DMS114 treated with DMSO at 0.1 percent for 48 hours (cell line): ENCODE data around the gene RMND1.
"Not testable (repeated sequence)": the region's sequence is repeated elsewhere in the genome, so short reads cannot be mapped to it uniquely, and the experiment has no call there.

ENCODE experiments used
- DNase-seq: peaks from one replicate; lab custom pipeline; 2025; ENCODE audit not compliant: unreplicated experiment; lab: John Stamatoyannopoulos, UW

The RMND1 gene

DNA sequence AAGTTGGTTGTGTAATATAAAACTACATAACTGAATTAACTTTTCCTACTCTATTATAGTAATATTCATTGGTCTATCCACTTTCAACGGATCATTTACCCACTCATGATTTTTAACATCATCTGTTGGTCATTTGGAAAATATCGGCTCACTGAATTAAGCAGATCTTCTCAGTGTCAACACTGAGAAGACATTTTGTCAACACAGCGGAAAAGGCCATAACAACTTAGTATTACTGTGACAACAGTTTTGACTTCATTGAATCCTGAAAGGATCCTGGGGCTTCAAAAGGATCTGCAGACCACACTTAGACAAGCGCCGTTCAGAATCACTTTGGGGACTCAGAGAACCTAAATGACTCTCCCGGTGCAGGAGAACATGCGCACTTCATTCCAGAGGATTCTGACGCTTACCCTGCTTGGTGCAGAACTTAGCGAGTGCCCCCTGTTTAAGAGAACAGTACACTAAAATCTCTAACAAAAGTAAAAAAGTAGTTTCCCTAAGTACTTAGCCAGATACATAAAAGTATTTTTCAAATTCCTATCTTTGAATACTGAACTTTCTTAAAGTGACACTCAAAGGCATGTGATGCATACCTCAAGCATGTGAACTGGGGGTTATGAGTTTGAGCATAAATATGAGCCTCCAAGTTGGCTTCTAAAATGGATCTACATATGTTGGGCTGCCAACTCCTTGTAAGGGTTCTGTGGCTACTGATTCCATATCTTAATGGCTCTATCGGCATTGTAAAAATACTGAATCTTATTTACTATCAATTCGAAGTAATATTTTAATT, 64.6 kb downstream of the RMND1 start:
- DNase-seq, result no peak

DNA sequence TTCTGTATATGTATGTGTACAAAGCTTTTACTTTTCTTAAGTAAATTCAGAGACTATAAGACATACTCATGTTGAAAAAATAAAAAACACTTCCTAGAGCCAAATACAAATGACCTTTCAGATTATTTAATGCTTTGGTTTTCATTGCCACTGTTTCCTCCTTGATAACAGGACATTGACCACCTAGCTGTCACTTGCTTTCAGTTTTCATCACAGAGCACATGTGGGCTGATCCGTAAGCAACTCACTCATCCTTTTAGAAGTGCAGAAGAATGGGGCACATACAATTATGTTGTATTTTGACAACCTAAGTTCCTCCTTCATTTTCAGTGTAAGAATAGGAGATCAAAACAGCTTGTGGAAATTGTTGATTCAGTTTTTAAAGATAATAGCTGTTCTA, 66.7 kb downstream of the RMND1 start:
- DNase-seq, result no peak

DNA sequence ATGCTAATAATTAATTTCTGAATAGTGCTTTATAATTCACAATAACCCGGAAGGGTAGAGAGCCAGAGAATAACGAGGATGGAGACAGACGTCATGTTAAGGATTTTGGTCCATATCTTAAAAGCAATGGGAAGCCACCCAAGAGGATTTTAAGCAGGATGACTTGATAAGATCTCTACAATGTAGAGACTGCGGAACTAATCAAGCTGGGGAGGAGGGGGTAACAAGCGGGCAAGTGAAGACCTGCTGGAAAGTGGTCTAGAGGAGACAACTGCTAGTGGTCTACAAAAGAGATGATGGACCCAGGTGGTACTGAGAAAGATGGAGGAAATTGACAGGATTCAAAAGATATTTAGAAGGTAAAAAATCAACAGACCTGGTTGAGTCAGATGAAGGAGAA, 67.8 kb downstream of the RMND1 start:
- DNase-seq, result no peak

DNA sequence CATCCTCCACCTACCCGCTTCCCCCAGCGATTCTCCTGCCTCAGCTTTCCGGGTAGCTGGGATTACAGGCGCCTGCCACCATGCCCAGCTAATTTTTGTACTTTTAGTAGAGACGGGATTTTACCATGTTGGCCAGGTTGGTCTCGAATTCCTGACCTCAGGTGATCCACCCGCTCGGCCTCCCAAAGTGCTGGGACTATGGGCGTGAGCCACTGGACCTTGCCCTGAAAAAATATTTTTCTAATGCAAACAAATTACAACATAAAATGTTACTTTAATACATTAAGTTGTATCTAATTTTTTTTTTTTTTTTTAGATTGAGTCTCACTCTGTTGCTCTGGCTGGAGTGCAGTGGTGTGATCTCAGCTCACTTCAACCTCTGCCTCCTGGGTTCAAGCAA, 69.3 kb downstream of the RMND1 start:
- DNase-seq, result not testable (repeated sequence)

DNA sequence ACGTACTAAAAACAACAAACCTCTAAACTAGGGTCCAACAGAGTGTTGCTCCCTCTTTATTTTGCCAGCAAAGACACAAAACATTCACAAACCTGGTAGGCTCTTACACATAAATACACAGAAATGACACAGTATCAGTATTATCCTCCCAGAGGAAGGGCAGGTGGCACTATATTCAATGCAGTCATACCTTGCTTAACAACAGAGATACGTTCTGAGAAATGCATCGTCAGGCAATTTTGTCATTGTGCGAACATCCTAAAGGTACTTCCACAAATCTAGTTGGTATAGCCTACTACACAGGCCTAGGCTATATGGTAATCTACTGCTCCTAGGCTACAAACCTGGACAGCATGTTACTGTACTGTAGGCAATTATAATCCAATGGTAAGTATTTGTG, 70.2 kb downstream of the RMND1 start:
- DNase-seq, result no peak

DNA sequence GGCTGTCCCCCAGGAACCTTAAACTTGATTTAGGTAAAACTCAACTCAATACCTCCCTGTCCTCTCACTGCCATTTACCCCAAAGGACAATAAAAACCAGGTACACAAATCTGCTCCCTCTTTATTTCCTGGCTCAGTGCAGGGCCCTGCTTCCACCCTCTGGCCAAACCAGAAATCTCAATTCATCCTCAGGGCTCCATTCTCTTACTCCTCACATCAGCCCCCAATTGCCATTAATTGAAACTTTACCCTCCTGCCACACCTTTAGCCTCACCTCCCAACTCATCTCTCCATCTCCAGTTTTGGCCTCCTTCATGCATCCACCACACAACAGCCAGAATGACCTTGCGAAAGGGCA, 71.1 kb downstream of the RMND1 start:
- no peak for DNase-seq

DNA sequence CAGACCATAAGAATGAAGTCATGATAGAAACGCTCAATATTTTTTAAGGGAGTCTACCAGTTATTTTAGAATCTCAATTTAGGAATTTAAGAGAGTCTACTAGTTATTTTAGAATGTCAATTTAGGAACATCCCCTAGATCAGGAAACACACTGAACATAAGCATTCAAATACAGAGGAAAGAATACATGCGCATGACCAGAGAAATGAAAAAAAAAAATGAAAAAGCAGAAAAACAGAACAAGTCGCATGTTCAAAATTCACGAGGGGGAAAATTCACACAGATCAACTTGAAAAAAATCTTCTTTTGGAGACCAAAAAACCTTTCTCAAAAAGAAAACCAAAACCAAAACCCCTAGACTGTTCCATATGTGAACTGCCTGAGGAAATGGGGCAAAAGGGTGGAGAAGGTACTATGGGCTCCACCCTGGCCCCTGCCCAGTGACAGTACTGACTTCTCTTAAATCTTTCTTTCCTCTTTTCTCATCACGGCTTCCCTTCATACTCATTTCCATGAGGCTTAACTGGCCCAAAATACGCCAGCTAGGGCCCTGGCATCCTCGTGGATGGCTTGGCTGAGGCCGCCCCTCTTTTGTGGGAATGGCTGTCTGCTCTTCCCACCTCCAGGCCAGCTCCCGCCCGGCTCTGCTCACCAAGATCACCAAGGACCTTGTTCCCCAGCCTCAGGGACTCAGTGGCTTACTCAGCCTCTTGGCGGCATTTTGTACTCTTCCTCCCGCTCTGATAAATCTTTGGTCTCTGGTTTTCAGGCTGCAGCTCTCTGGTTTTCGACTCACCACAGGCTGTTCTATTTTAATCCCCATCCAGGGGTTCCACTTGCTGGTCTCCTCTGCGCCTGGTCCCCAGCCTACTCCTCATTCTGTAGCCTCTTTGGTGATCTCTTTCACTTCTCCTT, 71.7 kb downstream of the RMND1 start:
- DNase-seq, result no peak

DNA sequence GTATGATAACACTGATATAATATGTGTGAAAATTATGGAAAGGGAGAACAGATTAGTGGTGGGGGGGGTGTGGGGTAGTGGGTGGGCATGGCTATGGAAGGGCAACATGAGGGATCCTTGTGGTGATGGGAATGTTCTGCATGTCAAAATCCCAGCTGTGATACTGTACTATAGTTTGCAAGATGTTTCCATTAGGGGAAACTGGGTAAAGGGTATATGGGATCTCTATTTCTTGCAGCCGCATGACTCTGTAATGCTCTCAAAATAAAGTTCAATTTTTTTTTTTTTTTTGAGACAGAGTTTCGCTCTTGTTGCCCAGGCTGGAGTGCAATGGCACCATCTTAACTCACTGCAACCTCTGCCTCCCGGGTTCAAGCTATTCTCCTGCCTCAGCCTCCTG, 74.8 kb downstream of the RMND1 start:
- DNase-seq, result no peak

DNA sequence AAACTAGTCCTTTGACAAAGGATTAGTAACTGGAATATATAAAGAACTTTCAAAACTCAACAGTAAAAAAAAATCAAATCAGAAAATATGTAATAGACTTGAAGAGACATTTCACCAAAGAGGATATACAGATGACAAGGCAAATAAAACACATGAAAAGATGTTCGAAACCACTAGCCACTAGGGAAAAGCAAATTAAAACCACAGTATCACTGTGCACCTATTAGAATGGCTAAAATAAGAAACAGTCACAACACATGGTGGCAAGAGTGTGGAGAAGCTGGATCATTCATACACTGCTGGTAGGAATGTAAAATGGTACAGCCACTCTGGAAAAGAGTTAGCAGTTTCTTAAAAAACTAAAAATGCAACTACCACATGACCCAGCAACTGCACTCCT, 75.5 kb downstream of the RMND1 start:
- no peak for DNase-seq

DNA sequence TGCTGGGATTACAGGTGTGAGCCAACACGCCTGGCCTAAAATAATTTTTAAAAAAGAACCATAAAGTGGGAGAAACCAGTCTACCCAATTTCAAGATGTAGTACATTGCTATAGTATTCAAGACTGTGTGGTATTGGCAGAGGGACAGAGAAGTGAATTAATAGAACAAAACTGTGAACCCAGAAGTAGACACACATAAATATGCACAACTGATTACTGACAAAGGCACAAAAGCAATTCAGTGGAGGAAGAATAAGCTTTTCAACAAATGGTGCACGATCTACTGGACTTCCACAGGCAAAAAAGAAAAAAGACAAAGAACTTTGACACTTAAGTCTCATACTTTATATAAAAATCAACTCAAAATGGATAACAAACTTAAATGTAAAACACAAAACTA, 76.1 kb downstream of the RMND1 start:
- no peak for DNase-seq

DNA sequence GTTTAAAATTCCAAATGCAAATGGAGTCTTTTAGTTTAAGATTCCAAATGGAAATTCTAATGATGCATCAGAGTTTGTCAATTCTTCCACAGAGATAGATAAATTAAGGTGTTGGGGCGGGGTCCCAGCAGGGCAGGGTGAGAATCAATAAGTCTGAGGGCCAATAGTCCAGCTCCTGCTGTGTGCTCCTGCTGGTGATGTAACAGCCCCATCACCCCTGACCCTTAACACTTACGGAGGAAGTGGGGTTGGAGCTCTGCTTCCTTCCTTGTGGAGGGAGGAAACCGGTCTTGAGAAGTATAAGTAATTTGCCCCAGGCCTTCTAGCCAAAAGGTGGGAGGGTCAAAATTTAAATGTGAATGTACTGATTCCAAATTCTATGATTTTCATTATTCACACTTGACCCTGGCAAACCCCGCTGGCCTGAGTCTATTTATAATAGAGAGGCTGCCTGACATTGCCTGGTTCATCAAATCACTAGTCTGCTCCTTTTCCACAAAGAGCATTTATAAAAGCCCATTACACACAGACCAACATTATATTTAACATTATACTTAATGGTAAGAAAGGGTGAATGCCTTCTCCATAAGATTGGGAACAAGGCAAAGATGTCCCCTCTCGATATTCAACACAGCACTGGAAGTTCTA, 77.8 kb downstream of the RMND1 start:
- DNase-seq, result no peak

DNA sequence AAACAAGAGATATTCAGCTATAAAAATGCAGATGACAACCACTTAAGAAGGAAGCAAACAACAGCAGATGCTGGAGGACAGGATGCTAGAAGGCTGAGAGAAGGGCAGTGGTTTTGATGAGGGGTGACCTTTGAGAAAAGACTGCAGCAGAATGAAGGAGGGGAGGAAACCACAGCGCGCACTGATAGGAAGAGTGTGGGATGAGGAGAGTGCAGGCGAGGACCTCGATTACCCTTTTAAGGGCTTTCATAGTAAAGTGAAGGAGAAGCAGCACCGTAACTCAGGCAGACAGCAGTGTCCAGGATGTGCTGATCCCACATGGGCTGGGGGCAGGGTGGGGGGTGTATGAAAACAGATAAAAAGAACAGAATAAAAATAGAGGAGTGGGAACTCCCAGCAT, 79.8 kb downstream of the RMND1 start:
- DNase-seq, result no peak

DNA sequence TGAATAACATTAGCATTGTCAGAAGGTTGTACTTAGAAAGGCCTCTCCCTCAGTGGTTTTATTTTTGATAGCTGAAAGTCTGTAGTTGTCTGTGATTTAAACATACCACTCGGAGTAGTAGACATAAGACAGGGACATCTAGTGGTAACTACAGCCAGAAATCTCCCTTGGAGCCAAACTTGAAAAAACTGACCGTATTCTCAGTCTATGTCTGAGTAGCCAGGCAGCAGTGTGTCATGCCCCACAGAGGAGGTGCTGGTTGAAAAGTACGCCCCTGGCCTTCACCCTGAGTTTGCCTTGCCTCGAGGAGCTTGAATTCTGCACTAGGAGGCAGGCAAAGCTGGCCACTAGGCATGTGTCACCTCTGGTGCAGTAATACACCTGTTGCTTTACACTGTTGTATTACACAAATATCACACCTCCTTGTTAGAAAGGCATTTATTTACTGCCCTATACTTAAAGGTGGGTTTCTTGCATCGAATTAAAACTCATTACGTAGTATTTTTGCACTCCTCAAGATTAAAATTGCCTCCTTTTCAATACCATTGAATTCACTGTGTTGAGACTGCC, 81.3 kb downstream of the RMND1 start:
- no peak for DNase-seq

DNA sequence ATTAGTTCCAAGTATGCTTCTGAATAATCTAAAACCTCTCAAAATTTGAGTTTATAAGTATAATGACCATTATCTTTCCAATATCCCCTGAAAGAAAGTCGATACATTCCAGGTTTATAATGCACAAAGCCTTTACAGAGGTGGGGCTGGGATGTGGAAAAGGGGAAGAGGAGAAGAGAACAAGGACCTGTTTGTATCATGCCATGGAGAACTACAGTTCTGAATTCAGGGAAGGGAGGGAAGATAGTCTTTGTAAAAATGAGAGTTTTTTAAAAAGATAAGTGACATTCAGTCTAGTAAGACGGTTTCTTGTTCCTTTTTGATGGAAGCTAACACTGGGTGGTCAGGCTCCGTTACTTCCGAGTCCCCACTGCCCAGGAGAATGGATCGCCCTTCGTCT, 86.7 kb downstream of the RMND1 start:
- DNase-seq, result no peak

DNA sequence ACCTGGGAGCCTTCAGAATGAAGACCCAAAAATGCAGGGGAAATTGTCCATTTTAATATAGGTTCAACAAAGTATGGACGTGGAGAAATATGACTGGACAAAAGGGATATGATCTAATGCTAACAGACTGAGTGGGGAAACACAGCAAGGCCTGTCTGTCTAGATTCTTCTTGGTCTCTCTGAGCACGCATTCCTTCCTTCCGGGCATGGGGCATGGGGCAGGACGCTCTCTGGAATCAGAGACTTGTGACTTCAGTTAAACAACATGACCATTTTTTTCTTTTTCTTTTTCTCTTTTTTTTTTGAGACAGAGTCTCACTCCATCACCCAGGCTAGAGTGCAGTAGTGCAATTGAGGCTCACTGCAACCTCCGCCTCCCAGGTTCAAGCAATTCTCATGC, 92.4 kb downstream of the RMND1 start:
- no peak for DNase-seq

DNA sequence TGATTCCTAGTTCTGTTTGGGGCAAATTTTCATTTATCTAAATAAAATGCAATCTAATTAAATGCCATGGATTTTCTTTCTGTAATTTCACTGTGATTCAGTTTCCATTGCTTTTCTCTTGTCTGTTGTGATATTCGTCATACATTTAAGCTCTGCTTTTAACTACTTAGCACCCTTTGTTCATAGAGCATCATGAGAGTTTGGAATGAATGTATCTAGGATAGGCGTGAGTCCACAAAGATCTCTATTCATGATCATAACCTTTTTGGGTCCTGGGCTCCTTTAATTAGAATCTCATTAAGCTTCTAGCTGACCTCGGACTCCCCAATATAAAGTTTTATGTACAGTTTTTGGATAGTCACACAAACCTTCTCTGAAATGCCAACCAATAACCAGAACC, 93.5 kb downstream of the RMND1 start:
- DNase-seq, result no peak

DNA sequence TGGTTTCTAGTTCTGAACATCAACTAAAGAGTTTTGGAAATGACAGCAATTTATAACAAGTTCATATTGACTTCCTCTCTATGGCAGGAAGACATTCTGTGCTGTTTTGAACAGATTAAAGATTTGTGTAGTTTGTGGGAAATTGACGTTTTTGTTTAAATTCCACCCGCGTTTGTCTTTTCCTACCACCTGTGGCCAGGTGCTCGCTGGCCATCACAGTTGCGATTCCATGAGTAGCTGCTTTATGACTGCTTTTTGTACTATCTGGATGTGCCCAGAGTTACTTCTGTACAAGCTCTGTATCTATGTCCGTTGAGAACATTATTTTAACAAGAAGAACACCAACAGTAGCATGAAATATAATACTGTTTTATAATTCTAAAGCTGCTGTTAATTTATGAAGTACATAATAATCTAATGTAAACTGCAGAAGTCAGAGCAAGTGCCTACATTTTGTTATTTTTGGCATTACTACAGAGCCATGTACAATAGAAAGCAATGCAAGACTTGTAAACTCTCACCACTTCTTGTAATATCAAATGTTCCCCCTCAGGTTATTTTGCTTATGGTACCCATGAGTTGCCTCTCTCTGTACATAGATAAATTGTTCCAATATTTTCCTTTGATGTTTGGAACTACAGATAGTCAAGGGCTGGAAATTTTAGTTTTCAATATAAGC, 94.0 kb downstream of the RMND1 start:
- no peak for DNase-seq

DNA sequence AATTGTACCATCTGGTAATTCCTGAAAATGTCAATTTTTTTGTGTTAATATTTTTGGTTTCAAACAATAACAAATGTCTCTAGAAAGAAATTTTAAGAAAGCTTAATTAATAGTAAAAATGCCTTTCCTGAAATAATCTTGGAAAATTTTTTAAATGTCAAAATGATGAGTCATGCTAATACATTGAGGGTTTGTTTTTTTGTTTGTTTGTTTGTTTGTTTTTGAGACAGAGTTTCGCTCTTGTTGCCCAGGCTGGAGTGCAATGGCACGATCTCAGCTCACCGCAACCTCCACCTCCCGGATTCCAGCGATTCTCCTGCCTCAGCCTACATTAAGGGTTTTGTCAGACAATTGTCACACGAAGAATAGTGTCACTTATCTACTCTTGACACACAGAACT, 94.9 kb downstream of the RMND1 start:
- DNase-seq, result not testable (repeated sequence)
